PC-9 (cell line): Measurements from ENCODE around the gene DOCK4.

Experiments
- EZH2 ChIP-seq: fragments of 200-600 bp; sonication (generic); IDR thresholded peaks from 2 replicates; pipeline ENCODE4 v1.8.0; 2017; ENCODE audit warnings: antibody characterized with exemption, low read depth
- TF ChIP-seq, protein P1 (sequence below): fragments of 200-600 bp; sonication (generic); conservative IDR thresholded peaks from 2 replicates; pipeline ENCODE4 v1.6.1; 2017; ENCODE audit warnings: mixed run types, antibody characterized with exemption, mild to moderate bottlenecking, moderate library complexity

DNA sequence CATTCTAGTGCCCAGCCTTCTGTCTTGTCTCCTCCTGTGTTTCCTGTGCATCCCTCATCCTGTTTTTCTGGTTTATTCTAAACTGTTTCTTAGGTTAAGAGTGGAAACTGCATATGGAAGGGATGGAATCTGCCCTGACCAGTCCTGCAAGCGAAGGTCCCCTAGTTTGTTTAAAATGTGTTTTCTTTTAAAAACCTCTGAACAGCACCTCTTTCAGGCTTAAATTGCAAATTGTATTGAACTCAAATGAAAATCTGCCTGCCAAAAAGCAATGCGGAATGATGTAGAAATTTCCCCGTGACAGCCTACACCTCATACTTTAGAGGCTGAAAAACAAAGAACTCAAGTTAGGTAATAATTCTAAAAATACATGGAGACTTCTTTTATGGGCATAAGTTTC is 421.1 kb downstream of the DOCK4 start:
- TF ChIP-seq, protein P1, sequence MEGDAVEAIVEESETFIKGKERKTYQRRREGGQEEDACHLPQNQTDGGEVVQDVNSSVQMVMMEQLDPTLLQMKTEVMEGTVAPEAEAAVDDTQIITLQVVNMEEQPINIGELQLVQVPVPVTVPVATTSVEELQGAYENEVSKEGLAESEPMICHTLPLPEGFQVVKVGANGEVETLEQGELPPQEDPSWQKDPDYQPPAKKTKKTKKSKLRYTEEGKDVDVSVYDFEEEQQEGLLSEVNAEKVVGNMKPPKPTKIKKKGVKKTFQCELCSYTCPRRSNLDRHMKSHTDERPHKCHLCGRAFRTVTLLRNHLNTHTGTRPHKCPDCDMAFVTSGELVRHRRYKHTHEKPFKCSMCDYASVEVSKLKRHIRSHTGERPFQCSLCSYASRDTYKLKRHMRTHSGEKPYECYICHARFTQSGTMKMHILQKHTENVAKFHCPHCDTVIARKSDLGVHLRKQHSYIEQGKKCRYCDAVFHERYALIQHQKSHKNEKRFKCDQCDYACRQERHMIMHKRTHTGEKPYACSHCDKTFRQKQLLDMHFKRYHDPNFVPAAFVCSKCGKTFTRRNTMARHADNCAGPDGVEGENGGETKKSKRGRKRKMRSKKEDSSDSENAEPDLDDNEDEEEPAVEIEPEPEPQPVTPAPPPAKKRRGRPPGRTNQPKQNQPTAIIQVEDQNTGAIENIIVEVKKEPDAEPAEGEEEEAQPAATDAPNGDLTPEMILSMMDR, result no peak
- TF ChIP-seq EZH2, result no peak
